HL-60/S4 treated with phorbol 12-myristate 13-acetate at 8.2 ng/mL for 4 days and 3 days (cell line): Measurements from ENCODE around the gene RLF.
"Not testable (repeated sequence)": the region's sequence is repeated elsewhere in the genome, so short reads cannot be mapped to it uniquely, and the experiment has no call there.

Experiments used
- in situ Hi-C: fragments of 300-500 bp; cut with MboI; formaldehyde crosslinking; loops from 2 replicates; pipeline ENCODE4 v1.15.0; 2022; ENCODE audit warnings: low sequenced_read_pairs

RLF gene

DNA sequence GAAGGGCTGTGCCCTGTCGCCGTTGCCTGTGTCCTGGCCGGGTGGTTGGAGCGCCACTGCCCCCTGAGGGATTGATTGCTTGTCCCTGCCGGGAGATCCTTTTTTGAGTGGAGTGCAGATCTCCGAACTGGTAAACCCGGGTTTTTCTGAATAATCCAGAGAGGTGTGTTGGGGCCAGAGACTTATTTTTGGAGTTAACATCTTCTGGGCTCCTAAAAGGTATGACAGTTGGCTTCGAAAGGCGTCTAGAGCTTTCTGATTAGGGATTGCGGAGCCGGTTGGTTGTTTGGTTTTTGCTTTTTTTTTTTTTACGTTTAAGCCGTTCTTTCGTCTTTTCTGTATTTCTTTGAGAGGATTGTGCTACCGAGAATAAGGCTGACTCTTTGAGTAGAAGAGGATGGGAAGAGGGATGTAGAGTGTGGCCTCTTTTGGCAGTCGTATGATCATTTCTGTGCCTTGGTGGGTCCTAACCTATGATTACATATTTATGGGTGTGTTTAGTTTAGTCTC, 756 bp downstream of the RLF start:
- in situ Hi-C loops = no loop called here

DNA sequence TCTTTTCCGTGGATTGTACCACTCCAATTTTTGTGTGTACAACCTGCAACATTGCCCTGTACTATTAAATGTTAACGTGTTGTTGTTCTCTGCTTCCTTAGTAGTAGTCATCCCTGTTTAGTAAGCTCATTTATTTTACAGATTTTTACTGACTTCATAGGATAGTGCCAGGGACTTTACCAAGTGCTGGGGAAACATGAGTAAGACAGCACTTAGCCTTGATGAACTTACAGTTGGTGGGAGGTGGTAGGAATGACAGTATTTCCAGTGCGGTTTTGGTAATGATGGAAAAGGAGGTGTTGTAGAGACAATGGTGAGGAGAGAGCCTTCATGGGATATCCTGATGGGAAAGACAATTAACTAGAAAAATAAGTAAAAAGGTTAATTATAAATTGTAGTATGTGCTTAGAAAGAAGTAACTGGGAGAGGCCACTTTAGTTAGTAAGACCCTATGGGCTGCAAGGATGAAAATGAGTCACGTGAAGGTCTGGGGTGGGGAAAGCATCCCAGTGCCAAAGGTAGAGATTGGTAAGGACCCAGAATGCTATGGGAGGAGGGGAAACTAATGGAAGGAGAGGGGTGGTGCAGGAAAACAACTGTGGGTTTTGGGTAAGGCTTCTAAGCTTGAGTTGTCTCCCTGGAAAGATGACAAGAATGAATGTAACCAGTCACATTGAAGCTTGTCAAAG, 1.7 kb downstream of the RLF start:
- in situ Hi-C loops = no loop called here

DNA sequence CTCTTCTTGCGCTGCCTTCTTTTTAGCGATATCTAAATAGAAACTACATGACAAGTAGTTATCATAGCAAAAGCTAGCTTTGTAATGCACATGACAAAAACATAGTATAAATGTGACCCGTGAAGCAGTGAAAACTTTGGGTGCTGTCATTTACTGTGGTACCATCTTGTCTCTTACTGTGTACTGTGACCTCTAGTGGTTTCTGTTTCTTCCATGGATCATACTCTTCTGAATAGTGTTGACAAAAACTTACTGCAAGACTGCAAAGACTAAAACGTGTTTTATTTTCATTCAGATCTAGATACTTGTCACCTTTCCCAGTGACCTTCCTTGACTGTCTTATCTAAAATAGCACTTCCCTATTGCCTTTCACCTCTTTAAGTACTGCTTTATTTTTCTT, 6.1 kb downstream of the RLF start:
- in situ Hi-C loops = no loop called here

DNA sequence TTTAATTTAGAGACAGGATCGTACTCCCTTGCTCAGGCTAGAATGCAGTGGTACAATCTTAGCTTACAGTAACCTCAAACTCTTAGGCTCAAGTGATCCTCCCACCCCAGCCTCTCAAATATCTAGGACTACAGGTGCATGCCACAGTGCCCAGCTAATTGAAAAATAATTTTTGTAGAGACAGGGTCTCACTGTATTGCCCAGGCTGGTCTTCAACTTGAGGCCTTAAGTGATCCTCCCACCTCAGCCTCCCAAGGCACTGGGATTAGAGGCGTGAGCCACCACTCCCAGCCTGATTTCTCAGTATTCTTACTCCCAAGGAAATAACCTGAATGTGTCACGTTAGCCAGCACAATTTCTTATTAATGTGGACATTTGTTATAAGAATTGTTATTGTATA, 9.8 kb downstream of the RLF start:
- in situ Hi-C loops = no loop called here

DNA sequence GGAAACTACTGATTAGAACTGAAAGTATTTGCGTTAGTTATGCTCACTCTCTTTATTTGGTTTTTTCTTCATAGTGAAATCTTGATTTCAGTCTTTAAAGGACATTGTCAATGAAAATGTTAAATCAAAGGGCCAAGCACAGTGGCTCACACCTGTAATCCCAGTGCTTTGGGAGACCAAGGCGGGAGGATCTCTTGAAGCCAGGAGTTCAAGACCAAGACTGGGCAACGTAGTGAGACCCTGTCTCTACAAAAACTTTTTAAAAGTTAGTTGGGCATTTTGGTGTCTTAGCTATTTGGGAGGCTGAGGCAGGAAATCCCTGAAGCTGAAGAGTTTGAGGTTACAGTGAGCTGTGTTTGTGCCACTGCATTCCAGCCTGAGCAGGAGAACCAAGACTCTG, 13.6 kb downstream of the RLF start:
- in situ Hi-C loops = no loop called here

DNA sequence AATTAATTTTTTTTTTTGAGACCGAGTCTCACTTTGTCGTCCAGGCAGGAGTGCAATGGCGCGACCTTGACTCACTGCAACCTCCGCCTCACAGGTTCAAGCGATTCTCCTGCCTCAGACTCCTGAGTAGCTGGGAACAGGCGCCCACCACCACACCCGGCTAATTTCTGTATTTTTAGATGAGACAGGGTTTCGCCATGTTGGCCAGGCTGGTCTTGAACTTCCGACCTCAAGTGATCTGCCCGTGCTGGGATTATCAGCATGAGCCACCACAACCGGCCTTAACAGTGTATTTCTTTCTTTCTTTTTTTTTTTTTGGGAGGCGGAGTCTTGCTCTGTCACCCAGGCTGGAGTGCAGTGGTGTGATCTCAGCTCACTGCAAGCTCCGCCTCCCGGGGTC, 15.8 kb downstream of the RLF start:
- in situ Hi-C loops = not testable (repeated sequence)

DNA sequence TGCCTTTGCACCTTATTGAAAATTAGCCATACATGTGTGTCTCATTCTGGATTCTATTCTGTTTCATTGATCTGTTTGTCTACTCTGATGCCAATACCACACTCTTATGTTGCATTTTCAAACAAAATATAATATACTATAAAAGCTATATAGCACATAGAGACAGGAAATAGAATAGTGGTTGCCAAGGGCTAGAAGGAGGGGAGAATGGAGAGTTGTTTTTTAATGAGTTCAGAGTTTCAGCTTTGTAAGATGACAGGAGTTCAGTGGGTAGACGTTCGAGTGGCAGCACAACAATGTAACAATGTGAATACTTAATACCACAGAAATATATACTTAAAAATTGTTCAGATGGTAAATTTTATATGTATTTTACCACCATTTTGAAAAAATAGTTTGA, 17.0 kb downstream of the RLF start:
- in situ Hi-C loops = no loop called here

DNA sequence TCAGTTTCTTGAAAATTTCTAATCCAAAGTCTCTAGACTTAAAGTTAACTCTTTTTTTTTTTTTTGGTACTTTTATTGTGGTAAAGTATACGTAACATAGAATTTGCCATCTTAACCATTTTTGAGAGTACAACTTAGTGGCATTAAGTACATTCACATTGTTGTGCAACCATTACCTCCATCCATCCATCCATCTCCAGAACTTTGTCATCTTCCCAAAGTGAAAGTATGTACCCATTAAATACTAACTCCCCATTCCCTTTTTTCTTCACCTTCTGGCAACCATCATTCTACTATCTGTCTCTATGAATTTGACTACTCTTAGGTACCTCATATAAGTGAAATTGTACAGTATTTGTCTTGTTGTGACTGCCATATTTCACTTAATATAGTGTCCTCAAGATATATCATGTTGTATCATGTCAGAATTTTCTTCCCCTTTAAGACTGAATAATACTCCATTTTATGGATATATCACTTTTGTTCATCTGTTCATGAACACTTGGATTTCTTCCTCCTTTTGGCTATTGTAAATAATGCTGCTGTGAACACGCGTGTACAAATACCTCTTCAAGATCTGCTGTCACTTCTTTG, 18.4 kb downstream of the RLF start:
- in situ Hi-C loops = no loop called here

DNA sequence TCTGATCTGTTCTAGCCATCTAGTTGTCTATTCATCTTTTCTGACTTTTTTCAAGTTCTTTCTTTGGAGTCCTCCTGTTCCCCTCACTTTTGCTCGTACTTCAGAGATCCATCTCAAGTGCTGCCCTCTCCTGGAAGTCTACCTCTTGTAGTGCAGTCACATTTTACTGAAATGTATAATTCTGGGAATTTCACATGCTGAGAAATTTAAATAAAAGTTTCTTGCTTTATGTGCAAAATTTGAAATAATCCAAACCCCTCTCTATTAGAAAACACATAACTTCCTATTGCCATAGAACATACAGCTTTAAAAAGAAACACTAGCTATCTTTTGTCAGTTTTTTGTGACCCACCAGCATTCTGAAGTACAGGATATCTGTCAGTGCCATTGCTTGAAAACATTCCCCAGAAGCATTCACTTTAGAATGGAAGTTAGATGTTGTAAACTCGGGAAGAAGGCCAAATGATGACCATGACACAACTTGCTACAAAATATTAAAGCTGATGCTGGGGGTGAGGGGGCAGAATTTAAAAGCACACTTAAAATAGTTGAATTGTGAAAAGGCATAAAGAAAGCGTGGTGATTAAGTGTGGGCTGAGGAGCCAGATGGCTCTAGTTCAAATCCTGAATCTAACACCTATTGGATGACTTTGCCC, 22.0 kb downstream of the RLF start:
- in situ Hi-C loops = no loop called here

DNA sequence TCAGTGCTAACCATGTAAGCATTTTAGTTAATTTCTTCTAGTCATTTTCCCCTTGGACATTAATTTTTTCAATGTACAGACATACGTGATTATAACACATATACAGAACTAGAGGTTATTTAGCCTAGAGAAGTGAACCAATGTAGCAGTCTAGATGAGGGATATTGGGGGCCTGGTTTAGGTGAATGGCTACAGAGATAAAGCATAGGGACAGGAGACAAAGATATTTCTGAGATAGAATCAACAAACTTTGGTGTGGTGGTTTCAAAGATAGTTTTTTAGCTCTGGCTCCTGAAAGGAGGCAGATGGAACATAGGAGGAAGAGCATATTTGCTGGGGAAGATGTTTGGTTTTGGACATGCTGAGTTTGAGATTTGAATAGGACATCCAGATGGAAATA, 23.0 kb downstream of the RLF start:
- in situ Hi-C loops = no loop called here

DNA sequence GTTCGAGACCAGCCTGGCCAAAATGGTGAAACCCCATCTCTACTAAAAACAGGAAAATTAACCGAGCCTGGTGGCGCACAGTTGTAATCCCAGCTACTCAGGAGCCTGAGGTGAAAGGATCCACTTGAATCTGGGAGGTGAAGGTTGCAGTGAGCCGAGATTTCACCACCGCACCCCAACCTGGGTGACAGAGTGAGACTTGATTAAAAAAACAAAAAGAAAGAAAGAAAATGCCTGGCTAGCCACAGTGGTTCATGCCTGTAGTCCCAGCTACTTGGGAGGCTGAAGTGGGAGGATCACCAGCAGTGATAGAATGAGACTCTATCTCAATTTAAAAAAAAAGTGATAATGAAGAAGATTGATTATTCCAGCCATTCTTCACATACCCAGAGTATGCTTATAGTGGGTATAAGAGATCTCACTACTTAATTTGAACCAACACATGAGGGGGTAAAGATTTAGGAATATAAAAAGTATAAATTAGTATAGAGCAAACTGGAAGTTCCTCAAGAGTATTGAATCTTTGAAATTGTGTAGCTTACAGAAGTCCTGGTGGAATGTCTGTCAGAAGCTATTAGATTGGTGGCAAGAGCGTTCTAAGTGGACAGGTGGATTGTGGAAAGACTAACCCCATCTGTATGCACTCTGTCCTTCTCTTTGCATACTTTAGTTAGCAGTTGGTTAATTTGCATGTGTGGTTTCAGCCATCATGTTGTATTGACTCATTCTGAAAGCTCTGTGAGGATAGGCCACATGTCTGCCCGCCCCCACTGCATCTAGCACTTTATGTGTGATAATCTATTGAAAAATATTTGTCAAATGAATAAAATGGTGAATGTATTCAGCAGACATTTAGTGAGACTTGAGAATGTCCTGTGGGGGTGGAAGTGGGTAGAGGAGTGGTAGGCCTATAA, 25.0 kb downstream of the RLF start:
- in situ Hi-C loops = no loop called here

DNA sequence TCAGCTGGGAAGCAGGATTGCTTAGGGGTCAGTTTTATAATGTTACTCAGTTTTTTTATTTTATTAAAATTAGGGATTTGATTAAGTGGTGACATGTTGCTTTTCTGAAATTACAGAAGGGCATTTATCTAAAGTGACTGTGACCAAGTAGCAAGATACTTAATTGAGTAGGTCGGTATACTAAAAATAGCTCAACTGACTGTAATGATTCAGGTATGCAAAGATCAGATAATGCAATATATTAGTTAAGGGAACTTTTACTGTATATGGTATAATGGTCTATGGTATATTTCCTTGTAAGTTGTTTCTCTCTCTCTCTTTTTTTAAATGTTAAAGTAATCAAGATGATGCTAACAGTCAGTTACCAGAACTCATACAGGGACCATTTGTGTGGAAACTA, 26.2 kb downstream of the RLF start:
- in situ Hi-C loops = no loop called here

DNA sequence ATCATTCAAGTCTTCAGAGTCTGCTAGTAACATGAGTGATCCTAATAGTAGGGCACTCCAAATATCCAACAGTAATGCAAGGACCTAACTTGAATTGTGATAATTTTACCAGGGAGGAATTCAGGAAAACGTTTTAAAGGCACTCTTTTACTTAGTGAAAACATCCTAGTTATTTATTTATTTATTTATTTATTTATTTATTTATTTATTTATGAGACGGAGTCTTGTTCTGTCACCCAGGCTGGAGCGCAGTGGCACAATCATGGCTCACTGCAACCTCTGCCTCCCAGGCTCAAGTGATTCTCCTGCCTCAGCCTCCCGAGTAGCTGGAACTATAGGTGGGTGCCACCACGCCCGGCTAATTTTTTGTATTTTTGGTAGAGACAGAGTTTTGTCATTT, 33.5 kb downstream of the RLF start:
- in situ Hi-C loops = not testable (repeated sequence)

DNA sequence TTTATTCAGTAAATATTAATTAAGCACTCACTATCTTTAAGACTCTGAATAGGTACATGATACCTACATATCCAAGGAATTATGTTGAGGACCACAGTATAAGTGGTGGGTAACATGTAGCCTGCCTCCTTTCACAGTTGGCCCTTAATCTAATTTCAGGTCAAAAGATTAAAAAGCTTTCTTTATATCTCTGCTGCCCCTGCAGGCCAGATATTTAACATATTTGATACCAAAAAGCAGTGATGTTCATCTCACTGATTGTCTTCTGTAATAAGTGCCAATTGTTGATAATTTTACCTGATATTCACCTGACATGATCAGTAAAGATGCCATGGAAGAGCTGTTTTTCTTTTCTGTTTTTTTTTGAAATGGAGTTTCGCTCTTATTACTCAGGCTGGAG, 36.5 kb downstream of the RLF start:
- in situ Hi-C loops = no loop called here

DNA sequence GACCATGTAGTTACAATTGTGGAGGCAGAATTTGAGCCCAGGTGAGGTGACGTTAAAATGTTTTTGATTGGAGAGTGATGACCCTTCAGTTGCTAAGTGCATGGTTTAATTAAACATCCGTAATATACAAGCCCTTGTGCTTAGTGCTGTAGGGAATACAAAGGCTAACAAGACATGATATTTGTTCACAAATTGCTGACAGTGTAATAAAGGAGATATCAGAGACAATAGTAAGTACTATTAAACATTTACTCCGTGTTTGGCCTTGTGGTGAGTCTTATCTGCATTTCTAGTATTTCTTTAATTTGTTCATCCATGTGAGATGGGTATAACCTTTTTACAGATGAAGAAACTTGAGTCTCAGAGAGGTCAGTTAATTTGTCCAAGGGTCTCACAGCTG, 37.9 kb downstream of the RLF start:
- in situ Hi-C loops = no loop called here

DNA sequence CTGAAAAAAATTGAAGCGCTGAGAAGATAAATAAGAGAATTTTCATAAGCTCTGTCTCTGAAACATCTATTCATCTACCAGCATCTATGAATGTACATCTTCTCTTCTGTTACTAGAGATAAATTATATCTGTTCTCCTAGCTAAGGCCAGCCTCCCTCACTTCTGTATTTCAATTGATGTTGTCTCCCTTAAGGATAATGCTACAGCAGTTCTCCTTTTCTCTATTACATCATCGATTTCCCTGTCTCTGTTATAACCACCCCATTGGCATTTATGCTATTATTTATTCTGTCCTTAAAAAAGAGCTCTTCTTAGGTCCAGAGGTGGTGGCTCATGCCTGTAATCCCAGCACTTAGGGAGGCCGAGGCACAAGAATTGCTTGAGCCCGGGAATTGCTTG, 43.7 kb downstream of the RLF start:
- in situ Hi-C loops = no loop called here

DNA sequence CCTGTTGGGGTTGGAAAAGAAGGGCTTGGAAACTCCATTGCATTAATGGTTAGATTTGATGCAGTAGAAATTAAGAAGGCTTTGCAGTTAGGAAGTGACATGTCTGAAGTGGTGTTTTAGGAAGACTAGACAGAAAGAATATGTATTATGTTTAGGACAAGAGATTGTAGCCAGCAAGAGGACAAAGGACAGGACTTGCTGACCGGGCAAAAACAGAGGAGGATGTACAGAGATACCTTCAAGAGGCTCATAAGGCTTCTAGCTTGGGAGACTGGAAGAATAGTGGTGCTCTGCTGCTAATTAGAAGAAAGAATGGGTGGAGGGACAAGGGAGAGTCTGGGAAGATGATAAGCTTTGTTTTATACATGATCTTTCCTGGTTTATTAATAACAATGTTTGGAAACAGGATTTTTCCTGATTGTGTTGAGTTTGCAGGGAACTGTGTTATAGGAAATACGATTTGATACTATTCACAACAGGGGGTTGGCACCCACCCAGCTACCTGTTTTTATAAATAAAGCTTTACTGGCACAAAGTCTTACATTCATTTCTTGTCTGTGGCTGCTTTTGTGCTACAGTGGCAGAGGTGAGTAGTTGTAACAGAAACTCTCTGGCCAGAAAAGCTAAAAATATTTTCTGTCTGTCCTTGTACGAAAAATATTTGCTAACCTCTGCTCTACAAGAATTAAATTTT, 49.5 kb downstream of the RLF start:
- in situ Hi-C loops = no loop called here

DNA sequence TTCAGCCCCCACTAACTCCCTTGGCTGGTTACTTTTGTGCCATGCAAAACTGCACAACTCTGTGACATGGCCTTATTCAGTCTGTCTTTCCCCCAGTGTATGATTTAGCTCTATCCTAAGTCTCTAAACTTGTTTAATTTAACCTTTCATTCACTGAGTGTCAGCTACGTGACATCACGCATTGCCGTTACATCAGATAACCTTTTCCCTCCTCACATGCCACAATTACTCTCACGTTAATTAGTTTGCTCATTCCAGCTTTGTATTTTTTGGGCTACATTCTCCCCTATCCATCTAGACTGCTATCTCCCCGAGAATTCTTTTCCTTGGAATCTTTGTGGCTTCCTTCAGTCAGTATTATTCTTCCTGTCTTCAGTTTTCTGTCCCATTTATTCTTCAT, 57.1 kb downstream of the RLF start:
- in situ Hi-C loops = no loop called here

DNA sequence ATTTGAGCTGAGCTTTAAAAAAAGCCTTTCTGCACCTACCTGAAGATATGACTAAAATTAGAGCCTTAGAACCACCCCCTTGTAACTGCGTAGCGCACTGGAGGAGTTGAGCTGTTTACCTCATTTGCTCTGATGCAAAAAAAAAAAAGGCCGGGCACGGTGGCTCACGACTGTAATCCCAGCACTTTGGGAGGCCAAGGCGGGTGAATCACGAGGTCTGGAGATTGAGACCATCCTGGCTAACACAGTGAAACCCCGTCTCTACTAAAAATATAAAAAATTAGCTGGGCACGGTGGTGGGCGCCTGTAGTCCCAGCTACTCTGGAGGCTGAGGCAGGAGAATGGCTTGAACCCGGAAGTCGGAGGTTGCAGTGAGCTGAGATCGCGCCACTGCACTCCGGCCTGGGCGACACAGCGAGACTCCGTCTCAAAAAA, 60.3 kb downstream of the RLF start:
- in situ Hi-C loops = not testable (repeated sequence)

DNA sequence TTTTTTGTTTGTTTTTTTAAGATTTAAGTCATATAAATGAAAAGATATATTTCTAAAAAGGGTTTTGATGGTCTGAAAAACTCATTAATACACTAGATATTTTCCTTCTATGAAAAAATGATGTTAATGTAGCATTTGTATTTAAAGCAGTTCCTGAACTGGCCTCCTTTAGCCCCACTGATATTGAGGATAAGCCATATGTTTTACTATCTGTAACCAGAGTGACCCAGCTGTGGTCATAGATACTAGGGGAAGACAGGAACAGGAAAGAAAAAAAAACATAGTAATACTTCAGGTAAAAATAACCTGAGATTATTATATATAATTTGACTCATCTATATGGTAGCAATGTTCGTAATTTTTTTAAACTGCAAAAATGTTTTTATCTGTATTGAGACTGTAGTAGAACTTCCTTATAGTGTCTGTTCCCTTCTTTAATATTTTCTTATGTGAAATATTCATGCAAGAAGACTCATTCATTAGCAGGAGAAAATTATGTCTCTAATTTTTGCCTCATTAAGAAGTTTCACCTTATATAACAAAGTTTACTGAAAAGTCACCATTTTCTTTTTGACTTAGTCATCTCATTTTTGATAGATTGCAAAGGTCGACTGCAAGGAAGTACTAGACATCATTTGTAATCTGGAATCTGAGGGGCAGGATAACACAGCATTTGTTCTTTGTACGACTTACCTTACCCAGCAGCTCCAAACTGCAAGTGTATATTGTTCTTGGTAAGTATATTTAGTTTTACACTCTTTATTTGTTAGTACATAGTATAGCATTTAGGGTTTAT, 61.0 kb downstream of the RLF start:
- in situ Hi-C loops = no loop called here
